ENCODE results near the gene FBXL15.

DNA sequence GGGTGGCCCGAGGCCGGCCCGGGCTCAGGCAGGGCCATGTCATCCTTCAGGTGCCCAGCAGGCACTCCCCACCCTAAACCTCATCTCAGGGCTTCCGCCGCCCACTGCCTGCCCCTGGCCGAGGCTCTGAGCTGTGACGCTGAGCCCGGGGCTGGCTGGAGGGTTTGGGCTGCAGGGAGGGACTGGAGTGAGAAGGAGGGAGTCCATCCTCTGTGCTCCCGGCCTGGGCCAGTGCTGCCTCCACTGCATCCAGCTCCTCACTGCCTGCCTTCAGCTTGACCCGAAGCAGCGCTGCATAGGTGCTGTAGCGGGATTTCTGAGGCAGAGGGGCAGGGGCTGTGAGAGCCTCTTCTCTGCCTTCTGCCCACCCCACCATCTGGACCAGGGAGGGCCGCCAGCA, 17.5 kb upstream of the FBXL15 start:
- TF ChIP-seq EP300 (IDR thresholded peaks at IDR 0.05; ENCODE audit: low read length), result no peak
- TF ChIP-seq, protein P1, sequence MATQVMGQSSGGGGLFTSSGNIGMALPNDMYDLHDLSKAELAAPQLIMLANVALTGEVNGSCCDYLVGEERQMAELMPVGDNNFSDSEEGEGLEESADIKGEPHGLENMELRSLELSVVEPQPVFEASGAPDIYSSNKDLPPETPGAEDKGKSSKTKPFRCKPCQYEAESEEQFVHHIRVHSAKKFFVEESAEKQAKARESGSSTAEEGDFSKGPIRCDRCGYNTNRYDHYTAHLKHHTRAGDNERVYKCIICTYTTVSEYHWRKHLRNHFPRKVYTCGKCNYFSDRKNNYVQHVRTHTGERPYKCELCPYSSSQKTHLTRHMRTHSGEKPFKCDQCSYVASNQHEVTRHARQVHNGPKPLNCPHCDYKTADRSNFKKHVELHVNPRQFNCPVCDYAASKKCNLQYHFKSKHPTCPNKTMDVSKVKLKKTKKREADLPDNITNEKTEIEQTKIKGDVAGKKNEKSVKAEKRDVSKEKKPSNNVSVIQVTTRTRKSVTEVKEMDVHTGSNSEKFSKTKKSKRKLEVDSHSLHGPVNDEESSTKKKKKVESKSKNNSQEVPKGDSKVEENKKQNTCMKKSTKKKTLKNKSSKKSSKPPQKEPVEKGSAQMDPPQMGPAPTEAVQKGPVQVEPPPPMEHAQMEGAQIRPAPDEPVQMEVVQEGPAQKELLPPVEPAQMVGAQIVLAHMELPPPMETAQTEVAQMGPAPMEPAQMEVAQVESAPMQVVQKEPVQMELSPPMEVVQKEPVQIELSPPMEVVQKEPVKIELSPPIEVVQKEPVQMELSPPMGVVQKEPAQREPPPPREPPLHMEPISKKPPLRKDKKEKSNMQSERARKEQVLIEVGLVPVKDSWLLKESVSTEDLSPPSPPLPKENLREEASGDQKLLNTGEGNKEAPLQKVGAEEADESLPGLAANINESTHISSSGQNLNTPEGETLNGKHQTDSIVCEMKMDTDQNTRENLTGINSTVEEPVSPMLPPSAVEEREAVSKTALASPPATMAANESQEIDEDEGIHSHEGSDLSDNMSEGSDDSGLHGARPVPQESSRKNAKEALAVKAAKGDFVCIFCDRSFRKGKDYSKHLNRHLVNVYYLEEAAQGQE (IDR thresholded peaks at IDR 0.05; ENCODE audit: borderline replicate concordance), result no peak
- TF ChIP-seq, protein P1 (CRISPR knock-in tag; IDR thresholded peaks at IDR 0.05; ENCODE audit: low read depth), result no peak
- no peak for TF ChIP-seq SETDB1 (IDR thresholded peaks at IDR 0.05; ENCODE audit: low read length)
- TF ChIP-seq, protein P2, sequence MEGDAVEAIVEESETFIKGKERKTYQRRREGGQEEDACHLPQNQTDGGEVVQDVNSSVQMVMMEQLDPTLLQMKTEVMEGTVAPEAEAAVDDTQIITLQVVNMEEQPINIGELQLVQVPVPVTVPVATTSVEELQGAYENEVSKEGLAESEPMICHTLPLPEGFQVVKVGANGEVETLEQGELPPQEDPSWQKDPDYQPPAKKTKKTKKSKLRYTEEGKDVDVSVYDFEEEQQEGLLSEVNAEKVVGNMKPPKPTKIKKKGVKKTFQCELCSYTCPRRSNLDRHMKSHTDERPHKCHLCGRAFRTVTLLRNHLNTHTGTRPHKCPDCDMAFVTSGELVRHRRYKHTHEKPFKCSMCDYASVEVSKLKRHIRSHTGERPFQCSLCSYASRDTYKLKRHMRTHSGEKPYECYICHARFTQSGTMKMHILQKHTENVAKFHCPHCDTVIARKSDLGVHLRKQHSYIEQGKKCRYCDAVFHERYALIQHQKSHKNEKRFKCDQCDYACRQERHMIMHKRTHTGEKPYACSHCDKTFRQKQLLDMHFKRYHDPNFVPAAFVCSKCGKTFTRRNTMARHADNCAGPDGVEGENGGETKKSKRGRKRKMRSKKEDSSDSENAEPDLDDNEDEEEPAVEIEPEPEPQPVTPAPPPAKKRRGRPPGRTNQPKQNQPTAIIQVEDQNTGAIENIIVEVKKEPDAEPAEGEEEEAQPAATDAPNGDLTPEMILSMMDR (IDR thresholded peaks at IDR 0.05 in 2 of 3, conservative IDR thresholded peaks at IDR 0.05 in 1 of 3; ENCODE audit: insufficient read depth in 2 of 3, low read depth in 1 of 3, low read length in 3 of 3), result no peak
- no peak for TF ChIP-seq SMAD1 (IDR thresholded peaks at IDR 0.05; ENCODE audit: low read depth, low read length, partially characterized antibody)
- no peak for TF ChIP-seq MXI1 (IDR thresholded peaks at IDR 0.05; ENCODE audit: low read depth, low read length)
- TF ChIP-seq RCOR1 (IDR thresholded peaks at IDR 0.05; ENCODE audit: borderline replicate concordance in 1 of 2, low read depth in 2 of 2, low read length in 2 of 2), result no peak
- TF ChIP-seq SOX6 (IDR thresholded peaks at IDR 0.05), result no peak
- TF ChIP-seq MEIS2 (IDR thresholded peaks at IDR 0.05; ENCODE audit: partially characterized antibody), result no peak
